GM13977 (cell line): ENCODE data around the gene AGBL4.

Experiments
- DNase-seq: peaks from one replicate; pipeline ENCODE4 v3.0.0; 2012; ENCODE audit warnings: low spot score
- CTCF ChIP-seq: IDR thresholded peaks from 2 replicates; pipeline ENCODE4 v1.5.1; 2012; ENCODE audit warnings: mild to moderate bottlenecking, control low read depth; ENCODE audit not compliant: insufficient read depth; ENCODE audit errors: extremely low read depth, missing control alignments
- in situ Hi-C: fragments of 300-500 bp; cut with MboI; formaldehyde crosslinking; loops from one replicate; pipeline ENCODE4 v1.12.0; 2022; ENCODE audit warnings: low sequenced_read_pairs, low pct_unique_long_range_greater_than_20kb, mixed read lengths, inconsistent platforms; ENCODE audit not compliant: unreplicated experiment

Gene AGBL4

GRCh38 chr1:49098866-49099265, 924.9 kb downstream of the AGBL4 start:
- no peak for DNase-seq
- TF ChIP-seq CTCF, result no peak
- in situ Hi-C loops, result no loop called here

DNA sequence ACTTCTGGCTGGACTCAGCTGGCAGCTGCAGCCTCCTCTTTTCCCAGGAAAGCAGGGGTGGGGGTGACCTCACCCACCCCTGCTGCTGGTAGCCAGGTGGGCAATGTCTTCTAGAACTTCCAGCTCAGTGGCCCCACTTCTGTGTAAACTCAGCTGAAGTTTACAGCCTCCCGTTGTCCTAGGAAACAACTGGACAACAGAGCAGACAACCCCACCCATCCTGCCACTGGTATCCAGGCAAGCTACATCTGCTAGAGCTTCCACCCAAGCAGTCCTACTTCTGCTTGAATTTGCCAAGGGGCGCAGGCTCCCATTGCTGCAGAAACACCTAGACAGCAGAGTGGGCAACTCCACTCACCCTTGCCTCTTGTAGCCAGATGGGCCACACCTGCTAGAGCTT, 937.4 kb downstream of the AGBL4 start:
- DNase-seq, result no peak
- in situ Hi-C loops, result no loop called here
- TF ChIP-seq CTCF, result no peak

- no peak for TF ChIP-seq CTCF
- in situ Hi-C loops, result no loop called here
- DNase-seq, result no peak
Observed at GRCh38 chr1:49085079-49085478, 938.7 kb downstream of the AGBL4 start.

DNA sequence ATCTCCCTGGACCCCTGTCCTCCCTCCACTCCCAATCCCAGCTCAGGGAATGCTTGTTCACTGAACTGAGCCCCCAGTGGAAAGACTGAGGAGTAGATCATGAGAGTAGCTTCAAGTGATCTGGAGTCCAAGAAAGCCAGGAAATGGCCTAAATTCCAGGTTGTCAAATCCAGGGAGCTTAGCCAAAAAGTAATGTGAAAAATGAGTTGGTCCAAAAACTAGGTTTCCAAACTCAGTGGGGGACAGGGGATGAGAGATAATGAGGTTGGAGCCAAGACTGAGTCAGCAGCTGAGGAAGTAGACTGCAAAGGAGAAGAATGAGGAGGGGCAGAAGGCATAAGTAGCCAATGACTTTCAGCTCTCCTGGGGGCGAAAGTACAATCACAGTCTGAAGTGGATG, 963.0 kb downstream of the AGBL4 start:
- in situ Hi-C loops, result no loop called here
- no peak for TF ChIP-seq CTCF
- DNase-seq, result no peak

DNA sequence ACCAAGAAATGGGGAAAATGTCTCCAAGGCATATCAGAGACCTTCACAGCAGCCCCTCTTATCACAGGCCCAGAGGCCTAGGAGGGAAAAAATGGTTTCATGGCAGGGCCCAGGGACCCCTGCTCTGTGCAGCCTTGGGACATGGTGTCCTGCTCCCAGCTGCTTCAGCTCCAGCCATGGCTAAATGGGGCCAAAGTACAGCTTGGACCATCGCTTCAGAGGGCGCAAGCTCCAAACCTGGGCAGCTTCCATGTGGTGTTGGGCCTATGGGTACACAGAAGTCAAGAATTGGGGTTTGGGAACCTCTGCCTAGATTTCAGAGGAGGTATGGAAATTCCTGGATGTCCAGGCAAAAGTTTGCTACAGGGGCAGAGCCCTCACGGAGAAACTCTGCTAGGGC, 964.7 kb downstream of the AGBL4 start:
- in situ Hi-C loops, result no loop called here
- no peak for DNase-seq
- no peak for TF ChIP-seq CTCF

GRCh38 chr1:49052102-49052501, 971.7 kb downstream of the AGBL4 start:
- no peak for DNase-seq
- TF ChIP-seq CTCF, result no peak
- in situ Hi-C loops, result no loop called here

GRCh38 chr1:49051647-49052046, 972.1 kb downstream of the AGBL4 start:
- in situ Hi-C loops, result no loop called here
- TF ChIP-seq CTCF, result no peak
- no peak for DNase-seq
